Stimulated activated CD4-positive, alpha-beta T cell treated with anti-CD3 and anti-CD28 coated beads, Interleukin-1b, Interleukin-23, amount 100 ng/mL, for 1 hour (primary cell): Measurements from ENCODE around the gene FOXJ3.

Experiments used
- DNase-seq, 2 donors: peaks; one replicate each; pipeline ENCODE4 v3.0.0-alpha.2; 2020; ENCODE audit warnings: low read depth in 2 of 2

FOXJ3 gene

DNA sequence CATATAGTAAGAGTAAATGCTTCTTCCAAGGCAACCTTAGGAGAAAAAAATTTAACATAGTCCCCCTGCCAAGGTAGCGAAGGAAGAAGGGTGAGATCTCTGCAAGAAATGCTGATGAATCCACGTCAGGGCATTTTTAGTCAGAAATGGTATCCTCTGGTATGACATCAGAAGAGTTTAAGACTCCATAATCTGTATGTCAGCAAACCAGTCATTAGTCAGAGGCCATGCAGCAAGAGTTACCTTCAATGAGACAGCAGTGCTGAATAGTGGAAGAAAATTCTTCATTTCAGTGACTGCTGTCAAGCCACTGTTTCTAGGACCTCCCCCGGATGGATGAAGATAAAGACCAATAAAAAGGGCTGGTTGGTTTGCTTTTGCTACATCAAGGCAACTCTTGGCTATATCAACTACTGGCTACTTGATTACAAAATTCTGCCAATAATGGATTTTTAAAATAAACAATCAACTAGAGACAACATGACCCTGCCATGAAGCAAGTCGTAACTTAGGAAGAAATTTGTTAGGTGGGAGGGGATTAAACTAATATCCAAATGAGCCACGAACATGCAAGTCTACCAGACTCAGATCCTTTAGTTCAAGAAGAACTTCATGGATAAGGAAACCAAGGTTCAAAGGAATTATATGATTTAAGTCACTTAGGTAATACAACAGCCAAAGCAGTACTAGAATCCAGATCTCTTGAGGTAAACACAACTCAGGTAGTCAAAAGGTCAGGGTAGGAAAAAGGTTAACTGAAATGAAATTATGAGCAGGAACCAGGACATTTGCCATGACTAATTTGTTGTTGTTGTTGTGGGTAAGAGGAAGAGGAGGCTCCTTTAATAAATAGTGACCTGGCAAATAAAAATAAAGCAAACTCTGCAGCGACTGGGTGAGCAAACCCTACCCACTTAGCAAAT, 144.8 kb downstream of the FOXJ3 start:
- DNase-seq: no peak

DNA sequence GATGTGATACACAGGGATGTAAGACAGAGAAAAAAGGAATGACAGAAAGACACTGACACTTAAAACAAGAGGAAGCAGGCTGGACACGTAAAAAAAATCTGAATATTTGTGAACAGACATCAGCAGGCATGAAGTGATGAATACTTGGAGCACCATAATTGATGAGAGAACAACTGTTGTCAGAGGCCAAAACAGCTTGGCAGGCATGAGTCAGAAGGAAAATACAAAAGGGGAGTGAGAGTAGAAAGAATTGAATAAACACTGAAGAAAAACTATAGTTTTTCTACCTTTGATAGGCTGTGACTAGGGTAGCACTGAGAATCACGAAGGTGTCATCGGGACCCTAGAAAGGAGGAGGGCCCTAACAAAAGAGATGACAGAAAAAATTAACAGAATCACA, 148.9 kb downstream of the FOXJ3 start:
- DNase-seq: no peak

DNA sequence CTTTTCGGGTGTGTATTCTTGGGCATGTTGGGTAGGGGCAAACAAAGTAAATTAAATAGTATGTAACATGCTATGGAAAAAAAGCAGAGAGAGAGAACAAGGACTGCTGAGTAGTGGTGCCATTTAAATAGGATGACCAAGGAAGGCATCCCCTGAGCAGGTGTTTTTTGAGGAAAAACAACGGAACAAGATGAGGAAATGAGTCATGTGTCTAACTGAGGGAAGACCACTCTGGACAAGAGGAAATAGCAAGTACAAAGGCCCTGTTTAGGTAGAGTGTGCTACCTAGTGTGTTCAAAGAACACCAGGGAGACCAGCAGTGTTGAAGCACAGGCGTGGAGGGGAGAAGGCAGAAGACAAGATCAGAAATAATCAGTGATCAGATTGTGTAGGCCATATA, 150.4 kb downstream of the FOXJ3 start:
- no peak for DNase-seq

DNA sequence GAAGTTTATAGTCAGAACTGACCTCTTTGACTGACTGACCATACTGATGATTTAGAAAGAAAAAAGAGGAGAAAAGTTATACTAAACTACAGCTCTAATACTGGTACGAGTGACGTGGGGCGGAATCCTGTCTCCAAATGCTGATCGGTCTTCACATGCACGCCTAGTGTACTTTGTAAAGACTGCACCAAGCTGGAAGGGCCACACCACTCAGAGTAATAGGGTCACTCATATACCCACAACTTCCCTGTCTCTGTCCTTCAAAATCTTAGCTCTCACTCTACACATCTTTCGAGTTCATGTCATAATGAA, 151.1 kb downstream of the FOXJ3 start:
- DNase-seq: no peak

DNA sequence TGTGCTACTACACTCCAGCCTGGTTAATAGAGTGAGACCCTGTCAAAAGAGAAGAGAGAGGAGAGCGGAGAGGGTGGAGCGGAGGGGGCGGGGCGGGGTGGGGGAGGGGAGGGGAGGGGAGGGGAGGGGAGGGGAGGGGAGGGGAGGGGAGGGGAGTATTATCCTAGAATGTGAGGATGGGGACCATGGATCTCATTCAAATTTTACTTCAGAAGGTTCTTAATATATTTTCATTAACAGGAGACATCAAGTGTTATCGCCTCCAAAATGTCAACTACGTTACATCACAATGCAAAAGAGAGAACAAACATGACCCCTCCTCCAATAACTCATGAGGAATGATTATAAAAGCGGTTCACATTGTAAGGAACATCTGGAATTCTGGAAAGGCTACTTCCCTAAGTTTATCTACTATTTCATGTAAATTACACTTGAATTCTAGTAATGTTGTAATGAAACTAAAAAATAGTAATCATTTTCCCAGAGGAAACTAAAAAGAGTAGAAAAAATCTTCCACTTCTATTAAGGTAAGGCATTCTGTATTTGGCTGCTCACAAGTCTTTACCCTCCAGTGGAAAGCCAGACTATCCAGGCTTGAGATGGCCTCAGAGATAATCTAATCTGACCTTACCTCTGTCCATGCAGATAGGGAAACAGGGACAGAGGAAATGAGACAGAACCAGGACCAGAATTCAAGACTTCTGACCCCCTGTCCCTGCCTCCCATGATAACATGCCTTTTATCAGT, 151.7 kb downstream of the FOXJ3 start:
- no peak for DNase-seq

DNA sequence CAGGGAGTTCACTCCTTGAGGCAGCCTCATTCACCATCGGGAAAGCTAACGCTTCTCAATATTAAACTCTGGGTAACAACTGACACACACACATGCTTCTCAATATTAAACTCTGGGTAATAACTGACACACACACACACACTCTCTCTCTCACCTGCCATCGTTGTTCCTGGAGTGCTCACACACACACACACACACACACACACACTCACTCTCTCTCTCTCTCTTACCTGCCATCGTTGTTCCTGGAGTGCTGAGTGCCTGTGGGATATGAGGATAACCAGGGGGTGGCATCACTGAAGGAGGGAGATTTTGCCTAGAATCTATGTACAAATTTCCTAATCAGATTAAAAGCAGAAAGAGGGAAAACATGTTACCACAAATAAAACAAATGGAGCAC, 153.3 kb downstream of the FOXJ3 start:
- DNase-seq: no peak

DNA sequence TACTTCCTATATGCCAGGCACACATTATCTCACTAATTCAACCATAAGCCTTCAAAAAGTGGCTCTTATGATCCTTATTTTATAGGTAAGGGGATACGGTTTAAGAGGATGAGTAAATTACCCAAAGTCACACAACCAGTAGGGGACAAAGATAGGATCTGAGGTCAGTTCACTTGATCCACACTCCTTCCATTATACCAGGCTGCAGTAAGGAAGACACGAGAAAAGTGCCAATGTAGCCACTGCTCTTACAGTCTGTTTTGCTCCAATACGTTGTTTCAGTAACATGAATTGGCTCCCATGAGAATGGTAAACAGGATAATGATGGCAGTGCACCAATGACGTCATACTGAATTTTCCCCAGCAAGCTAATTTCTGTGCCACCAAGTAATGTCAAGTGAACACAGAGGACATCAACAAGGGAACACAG, 155.1 kb downstream of the FOXJ3 start:
- DNase-seq: no peak

DNA sequence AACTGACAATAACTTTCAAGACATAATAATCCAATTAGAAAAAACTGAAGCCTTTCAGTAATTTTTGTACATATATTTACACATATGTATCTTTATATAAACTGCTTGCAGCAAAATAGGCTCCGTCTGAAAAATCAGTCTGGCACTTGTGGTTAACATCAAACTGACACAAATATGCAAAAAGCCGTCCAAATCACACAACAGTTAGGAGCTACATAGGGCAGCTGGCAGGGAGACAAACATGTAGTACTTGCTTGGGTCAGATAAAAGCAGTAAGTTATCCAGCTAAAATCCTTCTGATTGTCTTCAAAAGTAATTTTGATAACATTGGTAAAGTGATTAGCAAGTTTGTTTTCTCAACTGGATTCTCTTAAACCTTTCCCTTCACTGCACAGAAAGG, 155.8 kb downstream of the FOXJ3 start:
- no peak for DNase-seq

DNA sequence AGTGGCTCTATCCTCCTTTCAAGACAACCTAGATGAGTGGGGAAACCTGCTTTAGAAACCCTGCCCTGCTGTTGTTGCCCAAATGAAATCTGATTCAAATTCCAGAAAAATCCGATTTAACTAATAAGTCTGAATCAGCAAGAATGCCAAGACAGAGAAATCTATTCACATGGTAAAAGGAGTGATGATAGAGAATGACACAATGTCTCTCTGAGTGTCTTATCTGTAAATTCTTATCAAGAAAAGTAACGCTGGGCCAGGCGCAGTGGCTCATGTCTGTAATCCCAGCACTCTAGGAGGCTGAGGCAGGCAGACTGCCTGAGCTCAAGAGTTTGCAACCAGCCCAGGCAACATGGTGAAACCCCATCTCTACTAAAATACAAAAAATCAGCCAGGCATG, 156.8 kb downstream of the FOXJ3 start:
- no peak for DNase-seq

DNA sequence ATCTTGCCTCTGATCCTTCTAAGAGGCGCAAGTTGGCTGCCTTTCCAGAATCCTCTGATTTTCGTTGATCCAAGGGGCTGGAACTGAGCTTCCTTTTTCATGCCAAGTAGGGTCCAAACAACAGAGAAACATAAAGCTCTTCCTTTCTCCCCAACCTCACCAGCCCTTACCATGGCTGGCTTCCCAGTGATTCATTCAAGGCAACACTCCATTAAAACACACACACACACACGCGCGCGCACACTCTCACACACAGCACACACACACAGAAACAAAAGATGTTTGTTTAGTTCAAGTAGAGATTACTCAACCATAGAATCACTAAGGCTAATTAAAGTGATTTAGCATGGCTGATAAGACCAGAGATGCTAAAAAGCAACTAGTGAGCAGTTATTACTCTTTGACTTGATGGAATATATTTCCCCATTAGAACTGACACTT, 157.5 kb downstream of the FOXJ3 start:
- no peak for DNase-seq

DNA sequence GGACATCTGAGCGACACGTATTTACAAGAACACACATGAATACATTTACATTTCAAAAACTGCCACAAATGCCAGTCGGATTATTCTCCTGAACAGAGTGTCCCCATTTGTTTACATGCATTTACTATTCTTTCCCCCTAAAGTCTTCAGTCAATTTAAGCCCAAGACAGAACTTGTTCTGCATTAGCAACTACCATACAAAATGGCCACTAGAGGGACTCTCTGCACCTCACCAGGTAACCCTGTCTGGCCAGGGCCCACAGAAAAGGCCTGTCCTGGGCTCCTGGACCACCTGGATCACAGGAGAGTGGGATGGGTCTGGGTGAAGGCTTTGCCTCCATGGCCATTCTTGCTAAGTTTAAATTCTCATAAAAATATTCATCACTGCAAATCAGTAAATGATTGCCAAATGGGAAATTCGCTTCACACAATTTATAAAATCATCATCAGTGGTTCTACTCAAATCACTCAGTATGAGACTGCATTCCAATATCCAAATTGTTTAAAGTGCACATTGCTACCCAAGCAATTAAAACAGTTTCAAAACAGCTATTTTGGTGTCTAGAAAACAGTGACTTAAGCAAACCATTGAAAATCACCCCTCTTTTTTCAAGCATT, 158.0 kb downstream of the FOXJ3 start:
- no peak for DNase-seq

DNA sequence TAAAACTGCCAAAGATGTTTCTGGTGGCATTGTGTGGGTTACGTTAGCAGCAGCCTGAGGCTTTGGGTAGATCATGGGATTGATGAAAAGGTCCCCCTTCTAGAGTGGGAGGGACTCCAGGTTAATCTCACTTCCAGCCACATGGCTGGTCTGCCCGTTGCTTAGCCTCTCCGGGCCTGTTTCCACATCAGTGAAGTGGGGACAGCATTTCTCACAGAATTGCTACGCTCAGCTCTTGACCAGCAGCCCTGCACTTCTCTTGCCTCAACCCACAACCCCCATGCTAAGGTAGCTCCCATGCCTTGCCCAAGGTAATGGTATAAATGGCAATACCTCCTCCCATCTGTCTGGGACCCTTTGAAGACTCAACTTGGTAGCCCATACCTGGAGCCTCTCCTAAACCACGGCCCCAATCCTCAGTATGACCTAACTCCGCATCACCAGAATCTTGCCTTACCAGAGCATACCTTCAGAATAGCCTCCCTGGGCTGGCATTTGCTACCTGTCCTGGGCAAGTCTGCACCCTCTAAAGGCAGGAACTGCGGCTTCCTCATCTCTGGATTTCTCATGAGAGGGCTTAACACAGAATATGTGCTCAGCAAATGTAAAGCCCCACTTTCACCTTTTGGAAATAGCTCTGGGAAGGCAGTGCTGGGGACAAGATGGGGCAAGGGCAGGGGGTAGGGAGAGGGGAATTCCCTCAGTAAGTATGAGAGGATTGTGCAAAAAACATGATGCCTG, 159.6 kb downstream of the FOXJ3 start:
- DNase-seq: no peak

DNA sequence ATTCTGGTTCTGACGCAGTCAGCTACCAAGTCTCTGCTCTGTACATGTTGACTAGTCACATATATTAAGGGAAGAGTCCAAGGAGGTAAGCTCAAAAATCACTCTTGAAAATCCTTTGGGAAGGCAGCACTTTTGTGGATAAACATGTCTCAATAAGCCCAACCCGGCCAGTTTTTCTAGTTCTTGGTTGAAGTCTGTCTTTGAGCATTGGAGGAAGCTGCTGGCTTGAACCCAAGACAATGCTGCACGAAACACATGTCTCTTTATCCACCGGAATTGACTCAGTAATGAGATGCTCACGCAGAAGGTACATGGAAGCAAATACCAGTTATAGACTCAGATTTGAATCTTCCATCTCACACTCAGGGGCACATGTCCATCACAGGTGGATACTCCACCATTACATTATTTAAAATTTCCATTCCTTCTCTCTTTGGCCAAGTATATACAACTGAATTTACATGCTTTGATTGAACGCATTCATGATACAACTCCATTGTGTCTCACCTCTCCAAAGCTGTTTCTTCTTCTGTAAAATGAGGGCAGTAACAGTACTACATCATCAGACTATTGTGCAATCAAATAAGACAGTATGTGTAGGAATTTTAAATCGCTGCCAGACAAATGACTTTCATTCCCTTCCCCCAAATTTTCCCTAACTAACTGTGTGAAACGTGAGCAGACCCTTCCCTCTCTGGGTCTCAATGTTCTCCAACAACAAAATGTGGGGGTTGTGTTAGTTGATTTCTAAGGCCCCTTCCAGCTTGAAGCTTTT, 160.9 kb downstream of the FOXJ3 start:
- DNase-seq: no peak

DNA sequence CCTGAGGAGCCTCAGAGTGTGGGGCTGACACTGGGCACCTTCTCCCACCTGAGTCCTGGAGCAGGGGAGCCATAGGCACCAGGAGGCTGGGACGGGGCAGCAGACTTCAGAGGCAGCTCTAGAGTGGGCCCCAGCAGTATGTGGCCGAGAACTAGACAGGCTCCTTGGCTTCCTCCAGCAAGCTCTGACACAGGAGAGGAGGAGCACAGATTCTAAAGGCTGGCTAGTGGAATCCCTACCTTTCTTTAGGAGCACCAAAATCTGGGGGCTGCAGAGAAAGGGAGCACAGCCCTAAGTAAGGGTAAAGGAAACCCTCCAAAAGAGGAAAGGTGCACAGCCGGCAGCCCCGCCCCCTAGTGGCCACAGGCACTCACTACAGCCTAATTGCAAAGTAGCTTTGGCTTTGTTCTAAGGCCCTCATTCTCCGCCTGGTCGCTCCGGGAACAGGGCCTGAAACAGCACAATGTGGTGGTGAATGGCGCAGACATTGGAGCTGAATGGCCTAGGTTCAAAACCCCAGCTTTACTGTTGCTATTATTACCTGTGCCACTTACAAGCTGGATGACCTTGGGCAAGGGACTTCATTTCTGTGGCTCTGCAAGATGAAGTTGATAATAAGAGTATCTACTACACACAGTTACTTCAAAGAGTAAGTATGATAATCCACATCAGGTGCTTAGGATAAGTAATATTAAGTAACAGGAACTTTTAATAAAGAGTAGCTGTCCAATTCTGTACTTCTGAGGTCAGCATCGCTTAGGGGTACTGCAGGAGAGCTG, 161.7 kb downstream of the FOXJ3 start:
- DNase-seq: peak; percentile 38 to 52

DNA sequence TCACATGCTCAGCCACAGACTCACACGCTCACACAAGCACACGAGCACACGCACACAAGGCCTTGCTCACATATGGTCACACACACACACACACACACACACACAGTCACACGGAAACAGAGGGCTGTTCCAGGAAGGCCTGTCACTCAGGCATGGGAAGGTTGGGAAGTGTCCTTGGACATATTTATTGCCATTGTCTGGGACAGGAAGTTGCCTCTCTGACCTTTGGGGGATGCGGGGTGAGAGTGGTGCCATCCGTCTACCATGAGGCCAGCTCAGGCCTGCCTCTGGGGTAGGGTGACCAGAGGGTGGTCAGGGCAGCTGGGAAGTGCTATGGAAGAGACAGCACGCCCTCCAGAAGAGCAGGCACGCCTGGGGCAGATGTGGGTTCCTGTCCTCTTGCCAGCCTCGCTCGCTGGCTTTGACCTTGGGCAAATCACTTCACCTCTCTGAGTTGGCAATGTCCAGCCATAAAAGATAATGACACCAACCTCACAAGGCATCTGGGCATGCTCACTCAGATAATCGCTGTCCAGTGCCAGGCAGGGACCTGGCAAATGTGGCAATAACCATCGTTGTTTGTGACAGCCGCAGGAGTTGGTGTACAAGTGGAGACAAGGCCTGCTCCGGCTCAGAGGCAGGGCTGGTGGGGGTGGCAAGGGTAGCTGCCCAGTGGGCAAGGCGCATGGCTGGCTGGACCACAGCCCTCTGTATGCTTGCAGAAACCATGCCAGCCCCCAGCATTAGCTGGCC, 162.5 kb downstream of the FOXJ3 start:
- no peak for DNase-seq

DNA sequence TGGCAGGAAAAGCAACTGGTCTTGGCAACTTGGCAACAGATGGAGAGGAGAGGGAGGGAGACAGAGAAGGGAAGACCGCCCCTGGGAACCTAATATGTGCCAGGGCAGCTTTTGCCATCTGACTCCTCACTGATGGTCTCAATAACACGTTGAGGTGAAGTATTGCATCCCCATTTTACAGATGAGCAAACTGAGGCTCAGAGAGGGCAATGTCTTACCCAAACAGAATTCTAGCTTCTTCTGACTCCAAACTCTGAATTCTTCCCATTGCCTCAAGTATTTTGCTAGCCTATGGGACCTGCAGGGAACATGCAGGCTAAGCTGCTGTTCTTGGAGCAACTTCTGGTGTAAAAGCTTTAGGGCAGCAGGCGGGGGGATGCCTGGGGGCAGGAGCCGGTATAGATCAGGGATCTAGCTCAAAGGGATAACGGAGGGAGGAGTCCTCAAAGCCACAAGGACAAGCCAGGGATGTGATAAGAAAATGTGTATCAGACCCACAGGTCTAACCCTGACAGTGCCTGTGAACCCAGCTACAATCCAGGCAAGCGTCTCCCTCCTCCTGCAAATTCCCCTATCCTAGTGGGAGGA, 163.3 kb downstream of the FOXJ3 start:
- no peak for DNase-seq

DNA sequence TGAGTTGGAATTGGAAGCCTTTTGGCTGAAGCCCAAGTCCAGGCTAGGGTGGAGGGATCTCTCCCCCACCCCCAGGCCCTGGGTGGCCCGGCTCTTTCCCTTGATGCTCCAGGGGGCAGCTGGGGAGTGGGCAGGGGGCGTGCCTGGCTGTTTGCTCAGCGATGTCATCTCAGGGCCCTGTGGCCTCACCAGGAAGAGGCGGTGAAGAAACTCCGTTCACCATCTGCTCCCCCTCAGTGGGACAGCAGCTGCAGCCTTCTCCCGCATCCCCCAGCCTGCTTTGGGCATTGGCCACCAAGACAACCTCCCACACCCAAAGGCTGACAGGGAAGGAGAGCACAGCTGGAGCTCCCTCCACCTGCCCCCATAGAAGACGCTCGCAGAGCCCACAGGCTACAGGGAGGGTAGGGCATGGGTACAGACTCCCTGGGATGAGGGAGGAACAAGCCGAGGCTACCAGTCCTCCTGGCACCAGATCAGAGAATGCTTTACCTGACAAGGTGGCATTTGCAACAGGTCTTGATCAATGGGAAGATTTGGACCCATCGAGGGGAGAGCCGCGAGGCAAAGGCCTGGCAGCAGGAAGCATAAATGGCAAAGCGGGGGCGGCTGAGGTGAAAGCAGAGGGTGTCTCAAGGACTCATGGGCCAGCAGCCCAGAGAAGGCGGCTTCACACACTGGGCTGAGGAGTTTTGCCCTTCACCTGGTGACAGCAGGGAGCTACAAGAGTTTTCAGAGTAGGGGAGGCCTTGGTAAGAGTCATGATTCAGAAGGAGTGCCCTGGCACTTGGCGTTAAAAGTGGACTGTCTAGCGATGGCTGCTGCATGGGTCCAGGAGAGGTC, 164.0 kb downstream of the FOXJ3 start:
- no peak for DNase-seq

DNA sequence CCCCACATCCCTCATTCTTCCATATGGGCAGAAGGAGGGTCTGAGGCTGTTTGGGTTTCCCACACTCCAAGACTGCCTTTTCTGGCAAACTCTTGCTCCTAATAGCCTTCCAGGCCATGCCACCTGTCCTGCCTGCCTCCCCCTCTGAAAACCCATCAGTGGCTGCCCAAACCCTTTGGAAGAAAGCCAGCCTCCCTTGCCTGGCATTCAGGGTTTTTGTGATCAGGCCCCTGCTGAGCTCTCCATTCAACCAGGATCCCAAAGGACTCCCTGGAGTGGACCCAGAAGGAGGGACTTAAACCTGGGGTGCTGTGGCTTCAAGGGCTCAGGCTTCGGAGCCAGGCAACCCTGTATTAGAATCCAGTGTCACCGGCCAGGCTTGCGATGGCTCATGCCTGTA, 166.3 kb downstream of the FOXJ3 start:
- no peak for DNase-seq

DNA sequence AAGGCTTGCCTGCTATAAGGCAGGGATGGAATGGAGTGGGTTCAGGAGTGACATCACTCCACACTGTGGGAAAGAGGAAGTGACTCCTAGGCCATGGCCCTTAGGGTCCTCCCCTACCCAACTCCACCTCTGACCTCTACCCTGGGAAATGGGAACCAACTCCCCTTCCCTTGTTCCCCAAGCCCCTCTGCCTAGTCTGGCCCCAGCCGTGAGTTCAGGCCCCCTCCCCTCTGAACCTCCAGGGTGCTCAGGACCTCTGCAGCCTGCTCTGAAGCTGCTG, 166.7 kb downstream of the FOXJ3 start:
- DNase-seq: no peak
